GM19025 (cell line): Measurements from ENCODE around the gene CLEC18C.
"Not testable (repeated sequence)": the region's sequence is repeated elsewhere in the genome, so short reads cannot be mapped to it uniquely, and the experiment has no call there.

Experiments
- ATAC-seq: cut with Tn5 transposase; IDR thresholded peaks from one replicate; pipeline ENCODE4 v1.9.1; 2021; ENCODE audit warnings: mild to moderate bottlenecking, low read depth, moderate library complexity; ENCODE audit not compliant: unreplicated experiment

CLEC18C gene

GRCh38 chr16:70204010-70204409 lies 30.4 kb downstream of the CLEC18C start:
- ATAC-seq: not testable (repeated sequence)

GRCh38 chr16:70204668-70205405 lies 31.2 kb downstream of the CLEC18C start:
- ATAC-seq: not testable (repeated sequence)

GRCh38 chr16:70206382-70206781 lies 32.8 kb downstream of the CLEC18C start:
- not testable (repeated sequence) for ATAC-seq

- ATAC-seq: not testable (repeated sequence)
Observed at GRCh38 chr16:70218586-70218985, 45.0 kb downstream of the CLEC18C start.

GRCh38 chr16:70222574-70222973 lies 49.0 kb downstream of the CLEC18C start:
- not testable (repeated sequence) for ATAC-seq

- ATAC-seq: not testable (repeated sequence)
Observed at GRCh38 chr16:70223216-70223615, 49.6 kb downstream of the CLEC18C start.

- not testable (repeated sequence) for ATAC-seq
Observed at GRCh38 chr16:70223971-70224513, 50.5 kb downstream of the CLEC18C start.

- not testable (repeated sequence) for ATAC-seq
Observed at GRCh38 chr16:70224645-70225044, 51.1 kb downstream of the CLEC18C start.

- not testable (repeated sequence) for ATAC-seq
Observed at GRCh38 chr16:70225430-70225829, 51.8 kb downstream of the CLEC18C start.

GRCh38 chr16:70226024-70226423 lies 52.4 kb downstream of the CLEC18C start:
- ATAC-seq: not testable (repeated sequence)

GRCh38 chr16:70231831-70232230 lies 58.2 kb downstream of the CLEC18C start:
- not testable (repeated sequence) for ATAC-seq
